PFSK-1 (cell line): ENCODE results near the gene UPF1.

Experiments
- POLR2AphosphoS5 ChIP-seq: IDR thresholded peaks from 2 replicates; pipeline ENCODE4 v1.6.1; 2012; ENCODE audit warnings: low read depth, mild to moderate bottlenecking, control low read depth, low read length, moderate library complexity
- SIN3A ChIP-seq: IDR thresholded peaks from 2 replicates; pipeline ENCODE4 v1.6.1; 2012; ENCODE audit warnings: mild to moderate bottlenecking, low read length, moderate library complexity, borderline replicate concordance; ENCODE audit not compliant: insufficient read depth
- TAF1 ChIP-seq: IDR thresholded peaks from 2 replicates; pipeline ENCODE4 v1.6.1; 2012; ENCODE audit warnings: low read length, control low read depth, borderline replicate concordance; ENCODE audit not compliant: insufficient read depth
- TF ChIP-seq, protein P1 (sequence below), 2 experiments: IDR thresholded peaks; 2 replicates each; pipeline versions ENCODE4 v1.6.1 to v1.8.0; 2011 to 2012; ENCODE audit warnings: low read depth in 2 of 2, low read length in 2 of 2, control low read depth in 1 of 2, inconsistent platforms in 1 of 2, mild to moderate bottlenecking in 1 of 2, moderate library complexity in 1 of 2; ENCODE audit not compliant: insufficient read depth in 1 of 2

DNA sequence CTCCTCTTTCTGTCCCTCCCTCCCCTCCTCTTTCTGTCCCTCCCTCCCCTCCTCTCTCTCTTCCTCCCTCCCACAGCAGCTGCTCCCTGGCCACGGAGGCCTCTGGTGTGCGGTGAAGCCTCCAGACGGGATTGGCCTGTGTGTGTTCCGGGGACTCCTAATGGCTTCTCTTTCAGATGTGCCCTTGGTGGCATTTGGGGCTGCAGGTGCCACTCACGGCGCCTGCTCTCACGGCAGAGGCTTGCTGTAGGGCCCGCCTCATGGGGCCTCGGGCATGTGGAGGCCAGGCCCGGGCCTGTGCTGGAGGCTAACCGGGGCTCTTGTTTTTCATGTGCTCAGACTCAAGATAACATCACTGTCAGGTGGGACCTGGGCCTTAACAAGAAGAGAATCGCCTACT lies 20.9 kb downstream of the UPF1 start:
- TF ChIP-seq TAF1 (no peak), POLR2AphosphoS5 (no peak), SIN3A (no peak)
- TF ChIP-seq, protein P1, sequence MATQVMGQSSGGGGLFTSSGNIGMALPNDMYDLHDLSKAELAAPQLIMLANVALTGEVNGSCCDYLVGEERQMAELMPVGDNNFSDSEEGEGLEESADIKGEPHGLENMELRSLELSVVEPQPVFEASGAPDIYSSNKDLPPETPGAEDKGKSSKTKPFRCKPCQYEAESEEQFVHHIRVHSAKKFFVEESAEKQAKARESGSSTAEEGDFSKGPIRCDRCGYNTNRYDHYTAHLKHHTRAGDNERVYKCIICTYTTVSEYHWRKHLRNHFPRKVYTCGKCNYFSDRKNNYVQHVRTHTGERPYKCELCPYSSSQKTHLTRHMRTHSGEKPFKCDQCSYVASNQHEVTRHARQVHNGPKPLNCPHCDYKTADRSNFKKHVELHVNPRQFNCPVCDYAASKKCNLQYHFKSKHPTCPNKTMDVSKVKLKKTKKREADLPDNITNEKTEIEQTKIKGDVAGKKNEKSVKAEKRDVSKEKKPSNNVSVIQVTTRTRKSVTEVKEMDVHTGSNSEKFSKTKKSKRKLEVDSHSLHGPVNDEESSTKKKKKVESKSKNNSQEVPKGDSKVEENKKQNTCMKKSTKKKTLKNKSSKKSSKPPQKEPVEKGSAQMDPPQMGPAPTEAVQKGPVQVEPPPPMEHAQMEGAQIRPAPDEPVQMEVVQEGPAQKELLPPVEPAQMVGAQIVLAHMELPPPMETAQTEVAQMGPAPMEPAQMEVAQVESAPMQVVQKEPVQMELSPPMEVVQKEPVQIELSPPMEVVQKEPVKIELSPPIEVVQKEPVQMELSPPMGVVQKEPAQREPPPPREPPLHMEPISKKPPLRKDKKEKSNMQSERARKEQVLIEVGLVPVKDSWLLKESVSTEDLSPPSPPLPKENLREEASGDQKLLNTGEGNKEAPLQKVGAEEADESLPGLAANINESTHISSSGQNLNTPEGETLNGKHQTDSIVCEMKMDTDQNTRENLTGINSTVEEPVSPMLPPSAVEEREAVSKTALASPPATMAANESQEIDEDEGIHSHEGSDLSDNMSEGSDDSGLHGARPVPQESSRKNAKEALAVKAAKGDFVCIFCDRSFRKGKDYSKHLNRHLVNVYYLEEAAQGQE (IDR thresholded peaks at IDR 0.05; ENCODE audit: insufficient read depth in 1 of 2, low read depth in 2 of 2, low read length in 2 of 2) = no peak
